CD1c-positive myeloid dendritic cell (primary cell): ENCODE measurements around the gene PCNA.
"Not testable (repeated sequence)": the region's sequence is repeated elsewhere in the genome, so short reads cannot be mapped to it uniquely, and the experiment has no call there.

Experiments used
- DNase-seq: peaks from one replicate; pipeline ENCODE4 v3.0.0-alpha.2; 2016; ENCODE audit errors: extremely low spot score

The PCNA gene

DNA sequence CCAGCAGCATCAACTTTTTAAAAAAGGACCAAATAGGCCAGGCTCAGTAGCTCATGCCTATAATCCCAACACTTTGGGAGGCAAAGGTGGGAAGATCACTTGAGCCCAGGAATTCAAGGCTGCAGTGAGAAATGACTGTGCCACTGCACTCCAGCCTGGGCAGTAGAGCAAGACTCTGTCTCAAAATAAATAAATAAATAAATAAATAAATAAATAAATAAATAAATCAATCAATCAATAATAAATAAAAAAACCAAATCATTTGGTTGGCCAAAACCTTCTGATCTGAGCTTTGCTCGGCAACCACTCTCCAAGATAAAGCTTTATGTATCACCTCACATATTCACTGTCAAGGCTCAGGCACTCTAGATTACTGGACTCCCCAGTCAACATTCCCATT, 20.7 kb downstream of the PCNA start:
- DNase-seq, result not testable (repeated sequence)

DNA sequence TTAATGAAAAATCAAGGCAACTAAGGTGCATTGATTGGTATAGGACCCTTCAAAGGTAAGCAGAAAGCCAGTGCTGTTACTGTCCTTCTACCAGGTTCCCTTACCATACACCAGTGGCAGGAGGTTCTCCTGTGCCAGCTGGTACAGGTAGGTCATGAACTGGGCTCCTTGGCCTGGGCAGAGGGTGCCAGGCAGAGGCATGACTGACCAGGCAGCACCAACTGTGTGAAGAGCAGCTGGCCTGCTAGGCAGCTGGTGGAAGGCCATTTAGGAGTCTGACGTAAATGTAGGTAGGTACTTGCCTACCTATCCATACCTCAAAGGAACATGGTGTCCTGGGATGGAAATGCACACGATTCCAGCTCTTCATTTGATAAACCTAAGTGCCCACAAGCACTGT, 23.3 kb downstream of the PCNA start:
- no peak for DNase-seq

DNA sequence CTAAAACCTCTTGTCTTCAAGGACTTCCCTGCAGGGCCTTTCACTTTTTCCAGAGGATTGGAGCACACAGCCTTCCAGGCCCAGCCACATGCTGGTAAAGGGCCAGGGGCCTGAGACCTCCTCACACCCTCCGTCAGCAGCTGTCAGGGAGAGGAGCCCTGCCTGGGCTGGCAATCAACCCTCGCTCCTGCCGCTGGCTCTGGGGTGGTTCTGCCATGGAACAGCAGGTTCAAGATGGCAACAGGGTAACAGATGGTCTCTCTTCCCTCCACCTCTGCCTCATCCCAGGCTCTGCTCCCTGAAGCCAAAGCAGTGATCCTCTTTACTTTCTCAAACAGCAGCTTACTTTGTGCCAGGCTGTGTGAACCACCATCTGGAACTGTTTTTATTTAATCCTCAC, 23.8 kb downstream of the PCNA start:
- DNase-seq, result no peak

DNA sequence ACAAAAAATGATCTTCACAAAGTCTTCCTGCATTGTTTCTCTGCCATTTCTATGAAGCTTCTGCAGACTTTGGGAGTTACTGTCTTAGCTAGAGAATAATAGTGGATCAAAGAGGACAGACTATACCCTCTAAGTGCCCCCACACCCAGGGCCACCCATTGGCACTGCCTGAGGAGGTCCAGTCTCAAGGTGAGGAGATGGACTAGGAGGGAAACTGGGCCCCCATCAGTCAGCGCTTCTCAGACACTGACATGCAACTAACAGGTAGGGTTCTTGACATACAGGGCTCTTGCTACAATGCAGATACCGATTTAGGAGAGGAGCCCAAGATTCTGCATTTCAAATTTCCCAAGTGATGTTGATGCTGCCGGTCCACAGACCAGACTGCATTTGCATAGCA, 24.3 kb downstream of the PCNA start:
- no peak for DNase-seq

DNA sequence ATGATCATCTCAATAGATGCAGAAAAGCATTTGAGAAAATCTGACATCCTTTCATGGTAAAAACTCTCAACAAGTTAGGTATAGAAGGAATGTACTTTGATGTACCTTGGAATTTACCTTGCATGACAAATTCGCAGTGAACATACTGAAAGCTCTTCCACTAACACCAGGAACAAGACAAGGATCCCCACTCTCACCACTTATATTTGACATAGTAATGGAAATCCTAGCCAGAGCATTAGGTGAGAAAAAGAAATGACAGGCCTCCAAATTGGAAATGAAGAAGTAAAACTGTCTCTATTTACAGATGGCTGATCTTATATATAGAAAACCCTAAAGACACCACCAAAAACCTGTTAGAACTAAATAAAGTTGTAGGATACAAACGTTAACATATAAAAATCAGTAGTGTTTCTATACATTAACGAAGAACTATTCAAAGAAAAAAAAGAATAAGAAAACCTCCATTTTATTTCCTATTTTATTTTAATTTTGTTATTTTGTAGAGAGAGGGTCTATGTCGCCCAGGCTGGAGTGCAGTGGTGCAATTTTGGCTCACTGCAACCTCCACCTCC, 26.9 kb downstream of the PCNA start:
- no peak for DNase-seq

DNA sequence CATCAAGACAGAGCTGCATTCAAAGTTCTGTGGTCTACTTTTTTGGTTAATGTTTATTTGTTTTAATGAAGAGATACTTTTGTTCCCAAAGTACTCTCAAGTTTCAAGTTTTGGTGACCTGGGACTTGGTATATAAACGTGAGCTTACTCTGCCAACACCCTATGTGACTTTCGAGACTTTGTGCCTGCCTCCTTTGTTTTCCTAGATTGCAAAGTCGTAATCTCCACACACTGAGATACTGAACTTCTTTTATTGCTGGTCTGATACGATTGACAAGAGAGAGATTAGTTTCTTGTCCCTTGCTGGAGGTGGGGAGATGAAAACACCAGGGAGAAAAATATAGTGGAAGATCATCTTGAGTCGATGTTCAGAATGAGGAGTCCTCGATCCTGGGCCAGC, 27.9 kb downstream of the PCNA start:
- DNase-seq, result no peak

DNA sequence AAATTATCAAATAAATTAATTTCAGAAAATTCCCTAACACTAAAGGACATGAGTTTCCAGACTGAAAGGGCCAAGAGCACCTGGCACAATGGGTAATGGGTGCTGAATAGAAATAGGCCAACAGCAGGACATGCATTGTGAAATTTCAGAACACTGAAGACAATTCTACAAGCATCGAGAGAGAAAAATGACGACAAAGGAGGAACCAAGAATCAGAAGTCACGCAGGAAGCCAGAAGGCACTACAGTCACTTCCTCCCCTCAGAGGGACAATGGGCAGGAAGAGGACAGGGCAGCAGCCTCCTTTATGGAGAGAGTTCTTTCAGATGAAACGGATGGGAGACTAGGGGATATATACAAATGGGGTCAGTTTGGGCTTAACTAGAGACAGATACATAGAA, 29.6 kb downstream of the PCNA start:
- peak; percentile 91 for DNase-seq

DNA sequence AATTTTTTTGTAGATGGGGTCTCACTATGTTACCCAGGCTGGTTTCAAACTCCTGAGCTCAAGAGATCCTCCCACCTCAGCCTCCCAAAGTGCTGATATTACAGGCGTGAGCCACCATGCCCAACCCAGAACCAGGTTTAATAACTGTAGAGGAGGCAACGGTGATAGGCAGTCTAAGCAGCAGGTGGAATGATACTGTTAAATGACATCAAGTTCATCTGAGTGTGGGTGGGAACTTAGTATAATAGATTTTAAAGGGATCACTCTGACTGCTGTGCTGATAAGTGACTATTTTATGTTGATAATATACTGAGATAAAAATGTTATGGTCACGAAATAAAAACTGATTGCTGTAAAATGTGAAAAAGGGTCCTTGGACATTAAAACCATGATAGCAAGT, 31.1 kb downstream of the PCNA start:
- DNase-seq, result no peak

DNA sequence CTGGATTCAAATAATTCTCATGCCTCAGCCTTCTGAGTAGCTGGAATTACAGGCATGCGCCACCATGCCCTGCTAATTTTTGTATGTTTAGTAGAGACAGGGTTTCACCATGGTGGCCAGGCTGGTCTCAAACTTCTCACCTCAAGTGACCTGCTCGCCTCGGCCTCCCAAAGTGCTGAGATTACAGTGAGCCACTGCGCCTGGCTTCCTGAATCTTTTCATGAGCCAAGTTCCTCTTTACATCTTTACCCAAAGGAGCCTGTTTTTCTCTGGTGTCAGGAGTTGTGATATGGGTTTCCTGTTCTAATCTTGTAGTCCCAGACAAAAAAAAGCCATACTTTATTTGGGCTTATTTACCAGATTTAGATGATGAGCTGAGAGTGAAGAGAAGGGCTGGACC, 34.4 kb downstream of the PCNA start:
- DNase-seq, result peak; percentile 74

DNA sequence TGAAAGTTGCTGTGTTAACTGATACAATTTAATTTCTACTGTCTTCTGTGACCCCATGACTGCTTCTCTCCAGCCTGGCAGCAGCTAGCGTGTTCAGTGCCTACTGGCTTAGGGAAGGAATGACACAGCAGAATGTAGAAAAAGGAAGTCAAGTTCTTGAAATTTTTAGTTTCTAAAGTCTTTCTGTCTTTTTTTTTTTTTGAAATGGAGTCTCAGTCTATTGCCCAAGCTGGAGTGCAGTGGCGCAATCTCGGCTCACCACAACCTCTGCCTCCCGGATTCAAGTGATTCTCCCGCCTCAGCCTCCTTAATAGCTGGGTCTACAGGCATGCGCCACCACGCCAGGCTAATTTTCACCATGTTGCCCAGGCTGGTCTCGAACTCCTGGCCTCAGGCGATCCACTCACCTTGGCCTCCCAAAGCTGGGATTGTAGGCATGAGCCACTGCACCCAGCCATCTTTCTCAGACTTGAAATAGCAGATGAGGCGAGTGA, 39.3 kb downstream of the PCNA start:
- peak; percentile 94 for DNase-seq

DNA sequence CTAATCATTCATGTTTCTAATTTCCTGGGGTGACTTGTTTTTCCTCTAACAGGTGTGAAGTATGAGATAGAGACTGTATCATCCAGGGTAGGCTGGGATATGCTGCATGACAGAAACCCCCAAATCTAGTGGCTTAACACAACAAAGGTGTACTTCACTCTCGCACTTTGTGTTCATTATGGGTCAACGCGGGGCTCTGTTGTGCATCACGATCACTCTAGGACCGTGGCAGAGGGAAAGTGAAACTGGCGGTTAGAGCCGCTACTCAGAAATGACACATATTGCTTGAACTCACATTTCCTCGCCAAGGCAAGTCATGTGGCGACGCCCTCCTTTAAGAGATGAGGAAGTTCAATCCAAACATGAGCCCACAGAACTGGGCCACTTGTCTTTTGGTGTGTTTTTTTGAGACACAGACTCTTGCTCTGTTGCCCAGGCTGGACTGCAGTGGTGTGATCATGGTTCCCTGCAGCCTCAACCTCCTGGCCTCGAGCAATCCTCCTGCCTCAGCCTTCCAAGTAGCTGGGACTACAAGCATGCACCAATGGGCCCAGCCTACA, 41.3 kb downstream of the PCNA start:
- peak; percentile 95 for DNase-seq

DNA sequence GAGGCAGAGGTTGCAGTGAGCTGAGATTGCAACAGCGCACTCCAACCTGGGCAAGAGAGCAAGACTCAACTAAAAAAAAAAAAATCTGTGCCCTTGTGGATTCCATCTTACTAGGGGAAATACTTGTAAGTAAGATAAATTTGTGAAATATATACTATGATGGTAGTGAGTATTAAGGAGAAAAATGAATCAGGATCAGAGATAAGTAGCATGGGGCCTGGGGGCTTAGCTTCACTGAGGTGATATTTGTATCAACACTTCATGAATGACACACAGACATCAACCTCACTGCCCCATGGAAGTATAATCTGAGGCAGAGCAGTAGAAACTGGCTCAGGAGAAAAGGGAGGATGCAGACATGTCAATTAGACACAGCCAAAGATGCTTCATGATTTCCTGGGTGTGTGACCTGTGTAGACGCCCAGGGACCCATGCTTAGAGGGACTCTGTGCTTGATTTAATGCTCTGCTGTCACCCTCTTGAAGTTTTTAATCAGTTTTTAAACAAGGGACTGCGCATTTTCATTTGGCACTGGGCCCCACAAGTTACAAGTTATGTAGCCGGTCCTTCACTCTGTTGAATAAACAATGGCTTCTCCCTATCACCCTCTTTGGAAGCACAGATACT, 41.9 kb downstream of the PCNA start:
- peak; percentile 17 for DNase-seq

DNA sequence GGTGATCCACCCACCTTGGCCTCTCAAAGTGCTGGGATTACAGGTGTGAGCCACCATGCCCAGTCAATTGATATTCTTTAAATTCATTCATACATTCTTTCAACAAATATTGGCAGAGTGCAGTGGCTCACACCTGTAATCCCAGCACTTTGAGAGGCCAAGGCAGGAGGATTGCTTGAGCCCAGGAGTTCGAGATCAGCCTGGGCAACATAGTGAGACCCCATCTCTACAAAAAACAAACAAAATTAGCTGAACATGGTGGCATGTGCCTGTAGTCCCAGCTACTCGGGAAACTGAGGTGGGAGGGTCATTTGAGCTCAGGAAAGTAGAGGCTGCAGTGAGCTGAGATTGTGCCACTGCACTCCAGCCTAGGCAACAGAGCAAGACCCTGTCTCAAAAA, 42.8 kb downstream of the PCNA start:
- DNase-seq, result not testable (repeated sequence)

DNA sequence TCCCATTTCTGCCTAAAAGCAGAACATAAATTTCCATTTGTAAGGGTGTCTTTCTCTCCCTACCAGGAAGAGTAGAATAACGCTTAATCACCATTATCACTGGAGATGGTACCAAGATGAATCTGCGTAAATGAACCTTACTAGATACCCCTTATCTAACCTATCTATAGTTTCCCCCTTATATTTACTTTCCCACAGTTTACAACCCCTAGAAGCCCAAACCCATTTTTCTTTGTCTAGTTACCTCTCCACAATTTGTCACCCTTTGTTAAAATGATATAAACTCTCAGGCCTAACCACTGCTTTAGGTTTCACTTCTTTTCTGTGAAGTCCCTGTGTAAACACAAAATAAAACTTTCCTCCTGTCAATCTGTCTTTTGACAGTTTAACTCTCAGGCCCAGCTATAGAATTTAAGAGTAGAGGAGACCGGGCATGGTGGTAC, 45.5 kb downstream of the PCNA start:
- peak; percentile 24 for DNase-seq

DNA sequence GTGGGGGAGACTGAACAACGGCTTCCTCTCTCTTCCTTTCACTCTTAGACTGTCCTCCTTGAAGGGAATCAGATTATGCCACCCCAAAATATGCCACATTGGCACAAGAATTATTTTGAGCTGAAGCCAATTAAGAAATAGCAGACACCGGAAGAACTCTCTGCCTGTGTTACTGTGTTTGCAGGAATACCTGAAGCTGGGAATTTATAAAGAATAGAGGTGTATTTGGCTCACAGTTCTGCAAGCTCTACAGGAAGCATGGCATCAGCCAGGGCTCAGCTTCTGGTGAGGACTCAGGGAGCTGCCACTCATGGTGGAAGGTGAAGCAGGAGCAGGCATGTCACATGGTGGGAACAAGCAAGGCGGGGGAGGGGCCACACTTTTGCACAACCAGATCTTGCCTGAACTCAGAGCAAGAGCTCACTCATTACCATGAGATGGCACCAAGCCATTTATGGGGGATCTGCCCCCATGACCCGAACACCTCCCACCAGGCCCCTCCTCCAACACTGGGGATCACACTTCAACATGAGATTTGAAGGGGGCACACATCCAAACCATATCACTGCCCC, 46.0 kb downstream of the PCNA start:
- peak; percentile 29 for DNase-seq

DNA sequence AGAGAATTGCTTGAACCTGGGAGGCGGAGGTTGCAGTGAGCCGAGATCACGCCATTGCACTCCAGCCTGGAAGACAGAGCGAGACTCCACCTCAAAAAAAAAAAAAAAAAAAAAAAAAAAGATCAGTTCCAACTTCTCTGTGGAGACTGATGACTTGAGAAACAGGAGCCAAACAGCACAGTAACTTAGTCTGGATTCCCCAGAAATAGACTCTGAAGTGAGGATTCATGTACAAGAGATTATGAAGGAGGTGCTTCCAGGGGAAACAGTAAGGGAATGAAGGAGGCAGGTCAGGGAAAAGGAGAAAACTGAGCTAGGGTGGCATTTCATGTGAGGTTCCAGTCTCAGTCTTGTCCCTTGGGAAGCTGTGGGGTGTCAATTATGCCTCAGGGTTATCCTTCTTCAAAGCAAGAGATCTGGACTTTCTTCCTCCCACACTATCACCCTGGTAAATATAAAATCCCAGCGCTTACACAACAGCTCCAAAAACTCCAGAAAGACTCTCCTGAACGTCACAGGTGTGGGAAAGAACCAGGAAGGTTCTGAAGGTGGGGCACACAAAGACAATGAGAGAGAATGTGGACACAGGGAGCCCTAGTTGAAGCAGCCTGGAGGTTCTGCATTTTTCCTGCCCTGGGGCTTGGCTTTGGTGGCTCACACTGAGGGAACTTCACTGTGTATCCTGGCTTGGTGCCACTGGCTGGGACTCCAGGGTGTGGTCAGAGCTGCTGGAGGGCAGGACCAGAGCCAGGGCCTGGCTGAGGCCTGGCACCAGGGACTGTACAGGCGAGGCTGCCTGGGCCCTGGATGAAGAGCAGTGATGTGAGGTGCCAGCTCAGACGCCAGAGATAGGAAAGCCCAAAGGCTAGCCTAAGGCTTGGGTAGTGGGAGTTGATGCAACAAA, 46.8 kb downstream of the PCNA start:
- peak; percentile 83 for DNase-seq

DNA sequence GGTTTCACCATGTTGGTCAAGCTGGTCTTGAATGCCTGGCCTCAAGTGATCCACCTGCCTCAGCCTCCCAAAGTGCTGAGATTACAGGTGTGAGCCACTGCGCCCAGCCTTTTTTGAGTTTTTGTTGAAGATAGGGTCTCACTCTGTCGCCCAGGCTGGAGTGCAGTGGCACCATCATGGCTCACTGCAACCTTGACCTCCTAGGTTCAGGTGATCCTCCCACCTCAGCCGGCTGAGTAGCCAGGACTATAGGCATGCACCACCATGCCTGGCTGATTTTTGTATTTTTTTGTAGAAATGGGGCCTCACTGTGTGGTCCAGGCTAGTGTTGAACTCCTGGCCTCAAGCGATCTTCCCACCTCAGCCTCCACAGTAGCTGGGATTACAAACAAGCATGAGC, 47.8 kb downstream of the PCNA start:
- not testable (repeated sequence) for DNase-seq

DNA sequence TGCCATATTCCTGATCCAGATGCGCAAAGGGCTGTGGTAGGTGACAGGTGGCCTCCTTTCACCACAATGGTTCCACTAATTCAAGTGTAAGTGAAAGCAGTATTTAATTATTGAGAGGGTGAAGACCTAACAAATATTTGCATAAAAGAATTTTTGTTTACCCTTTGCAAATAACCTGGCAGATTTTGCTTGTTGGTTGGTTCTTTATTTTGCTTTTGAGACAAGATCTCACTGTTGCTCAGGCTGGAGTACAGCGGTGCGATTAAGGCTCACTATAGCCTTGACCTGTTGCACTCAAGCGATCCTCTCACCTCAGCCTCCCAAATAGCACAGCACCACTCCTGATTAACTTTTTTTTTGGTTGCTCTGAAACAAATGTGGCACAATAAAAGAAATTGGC, 49.2 kb downstream of the PCNA start:
- DNase-seq, result no peak

DNA sequence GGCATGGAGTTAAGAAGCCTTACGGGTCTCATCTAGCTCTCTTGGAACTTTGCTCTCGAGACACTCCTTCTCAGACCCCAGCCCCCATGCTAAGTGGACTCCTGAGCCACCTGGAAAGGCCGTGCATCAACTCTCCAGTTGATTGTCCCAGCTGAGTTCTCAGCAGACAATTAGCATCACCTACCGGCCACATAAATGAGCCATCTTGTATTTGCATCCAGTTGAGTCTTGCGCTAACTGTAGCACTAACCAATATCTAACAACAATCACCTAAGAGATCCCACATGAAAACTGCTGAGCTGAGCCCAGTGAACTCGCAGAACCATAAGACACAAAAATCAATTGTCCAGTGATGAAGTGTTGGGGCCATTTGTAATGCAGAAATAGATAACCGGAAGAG, 49.7 kb downstream of the PCNA start:
- no peak for DNase-seq

DNA sequence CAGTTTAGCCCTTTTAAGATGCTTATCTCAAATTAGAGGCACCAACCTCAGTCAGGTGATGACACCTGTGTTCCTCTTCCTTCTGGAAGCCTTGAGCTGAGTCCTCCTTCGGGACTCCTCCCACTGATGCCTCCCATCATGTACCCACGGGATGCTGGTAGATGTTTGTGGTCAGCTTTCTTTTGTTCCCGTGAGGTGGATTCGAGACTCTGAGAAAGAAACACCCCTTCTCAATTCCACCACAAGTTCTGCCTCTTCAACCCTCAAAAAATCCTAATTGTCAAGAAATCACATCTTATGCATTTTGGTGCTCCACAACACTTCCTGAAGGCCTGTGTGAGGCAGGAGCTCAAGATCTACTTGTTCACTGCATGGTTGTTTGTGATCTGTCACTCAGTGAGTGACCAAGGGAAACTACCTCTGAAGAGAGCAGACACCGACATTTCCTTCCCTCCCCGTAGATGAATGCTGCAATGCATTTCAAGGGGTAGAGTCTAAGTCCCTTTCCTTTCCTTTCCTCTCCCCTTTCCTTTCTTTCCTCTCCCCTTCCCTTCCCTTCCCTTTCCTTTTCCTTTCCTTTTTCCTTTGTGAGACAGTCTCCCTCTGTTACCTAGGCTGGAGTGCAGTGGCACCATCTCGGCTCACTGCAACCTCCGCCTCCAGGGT, 50.5 kb downstream of the PCNA start:
- no peak for DNase-seq

DNA sequence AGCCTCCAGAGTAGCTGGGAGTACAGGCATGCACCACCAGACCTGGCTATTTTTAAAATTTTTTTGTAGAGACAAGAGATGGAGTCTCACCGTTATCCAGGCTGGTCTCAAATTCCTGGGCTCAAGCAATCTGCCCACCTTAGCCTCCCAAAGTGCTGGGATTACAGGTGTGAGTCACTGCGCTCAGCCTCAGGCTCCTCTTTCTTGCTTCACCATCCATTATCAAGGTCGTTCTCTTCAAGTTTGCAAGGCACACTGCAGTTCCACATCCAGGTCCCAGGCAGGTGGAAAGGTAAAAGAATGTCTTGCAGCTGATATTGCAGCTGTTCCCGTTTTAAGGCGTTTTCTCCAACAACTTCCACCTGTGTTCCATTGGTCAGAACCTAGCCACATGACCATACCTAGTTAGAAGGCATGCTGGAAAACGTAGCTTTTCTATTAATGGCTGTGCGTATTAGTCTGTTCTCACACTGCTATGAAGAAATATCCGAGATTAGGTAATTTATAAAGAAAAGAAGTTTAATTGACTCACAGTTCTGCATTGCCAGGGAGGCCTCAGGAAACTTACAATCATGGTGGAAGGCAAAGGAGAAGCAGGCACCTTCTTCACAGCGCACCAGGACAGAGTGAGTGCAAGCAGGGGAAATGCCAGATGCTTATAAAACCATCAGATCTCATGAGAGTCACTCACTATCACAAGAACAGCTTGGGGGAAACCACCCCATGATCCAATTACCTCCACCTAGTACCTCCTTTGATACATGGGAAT, 51.7 kb downstream of the PCNA start:
- peak; percentile 40 for DNase-seq
